NCI-H146 treated with DMSO at 0.1 percent for 48 hours (cell line): ENCODE results near the gene CENPM.

Source experiments
- DNase-seq: peaks from one replicate; lab custom pipeline; 2025; ENCODE audit not compliant: unreplicated experiment; lab: John Stamatoyannopoulos, UW

CENPM gene

GRCh38 chr22:41915035-41915785 is 31.7 kb downstream of the CENPM start, which contains the start of gene SHISA8:
Gene SHISA8 (minus strand): TSS chr22:41915074. CDS start chr22:41914667, 407 bp downstream.
- no peak for DNase-seq

- DNase-seq: no peak
Observed at GRCh38 chr22:41914611-41915034, 32.3 kb downstream of the CENPM start.

GRCh38 chr22:41913842-41914534 is 33.0 kb downstream of the CENPM start:
- no peak for DNase-seq

- DNase-seq: no peak
Observed at GRCh38 chr22:41913040-41913719, 33.8 kb downstream of the CENPM start.

- DNase-seq: no peak
Observed at GRCh38 chr22:41912338-41913039, 34.5 kb downstream of the CENPM start.

GRCh38 chr22:41911001-41911611 is 35.8 kb downstream of the CENPM start:
- no peak for DNase-seq

- no peak for DNase-seq
Observed at GRCh38 chr22:41910050-41911000, 36.6 kb downstream of the CENPM start.

GRCh38 chr22:41909310-41910049 is 37.5 kb downstream of the CENPM start:
- DNase-seq: no peak

GRCh38 chr22:41908411-41909309 is 38.3 kb downstream of the CENPM start:
- no peak for DNase-seq

- no peak for DNase-seq
Observed at GRCh38 chr22:41907436-41908401, 39.2 kb downstream of the CENPM start.

- DNase-seq: no peak
Observed at GRCh38 chr22:41906822-41907221, 40.1 kb downstream of the CENPM start.

GRCh38 chr22:41905411-41906202 is 41.3 kb downstream of the CENPM start:
- no peak for DNase-seq

- no peak for DNase-seq
Observed at GRCh38 chr22:41904450-41905410, 42.2 kb downstream of the CENPM start.

- no peak for DNase-seq
Observed at GRCh38 chr22:41902932-41903421, 44.0 kb downstream of the CENPM start.

GRCh38 chr22:41902016-41902415 is 44.9 kb downstream of the CENPM start:
- DNase-seq: no peak
